HG03575 (cell line): Measurements from ENCODE around the gene AGAP1.

ENCODE experiments used
- ATAC-seq: cut with Tn5 transposase; IDR thresholded peaks from one replicate; pipeline ENCODE4 v1.9.1; 2021; ENCODE audit not compliant: unreplicated experiment, insufficient number of reproducible peaks, low FRiP score; ENCODE audit errors: extremely low read depth

AGAP1 gene

DNA sequence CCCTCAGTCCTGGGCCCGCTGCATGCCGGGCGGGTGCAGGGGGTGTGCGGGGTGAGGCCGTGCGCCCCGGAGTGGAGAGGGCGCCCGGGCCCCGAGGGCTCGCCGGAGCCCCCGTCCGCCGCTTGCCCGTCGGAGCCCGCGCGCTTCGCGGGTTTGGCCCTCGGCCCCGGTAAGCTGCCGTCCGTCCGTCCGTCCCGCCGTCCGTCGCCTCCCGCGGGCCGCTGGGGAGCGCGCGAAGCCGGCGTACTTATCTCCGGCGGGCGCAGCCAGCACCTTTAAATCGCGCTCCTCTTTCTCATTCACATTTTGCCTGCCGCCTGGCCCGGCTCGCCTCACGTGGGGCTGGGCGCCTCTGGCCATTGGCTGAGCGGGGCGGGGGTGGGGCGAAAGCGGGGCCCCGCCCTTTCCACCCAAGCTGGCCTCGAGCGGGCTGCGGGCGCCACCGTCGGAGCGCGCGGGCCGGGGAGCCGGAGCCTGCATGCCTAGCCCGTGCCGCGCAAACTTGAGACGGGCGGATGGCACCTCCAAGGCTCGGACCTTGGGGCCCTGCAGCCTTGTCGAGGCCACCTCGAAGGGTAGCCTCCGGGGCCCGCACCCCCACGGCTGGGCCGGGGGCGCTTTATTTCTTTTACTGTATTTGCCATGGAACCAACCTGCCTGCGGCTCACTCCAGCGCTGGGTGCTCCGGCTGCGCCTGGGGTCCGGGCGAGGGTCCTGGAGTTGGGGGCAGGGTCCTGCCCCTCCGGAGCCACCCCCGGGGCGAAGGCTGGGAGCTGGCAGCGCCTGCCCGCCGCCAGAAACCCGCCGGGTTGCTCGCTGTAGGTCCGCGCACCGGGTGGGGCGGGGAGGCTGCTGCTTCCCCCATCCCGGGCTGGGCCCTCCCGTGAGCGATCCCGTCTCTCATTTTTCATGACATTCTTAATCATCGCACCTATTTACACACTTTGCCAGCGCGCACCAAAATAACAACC lies 674.6 kb downstream of the AGAP1 start, which contains the start of gene GBX2:
GBX2 (minus strand) TSS at position 277 of the 971 bp plus-strand sequence. CDS start 415 bp downstream, outside the sequence.
- ATAC-seq: no peak

DNA sequence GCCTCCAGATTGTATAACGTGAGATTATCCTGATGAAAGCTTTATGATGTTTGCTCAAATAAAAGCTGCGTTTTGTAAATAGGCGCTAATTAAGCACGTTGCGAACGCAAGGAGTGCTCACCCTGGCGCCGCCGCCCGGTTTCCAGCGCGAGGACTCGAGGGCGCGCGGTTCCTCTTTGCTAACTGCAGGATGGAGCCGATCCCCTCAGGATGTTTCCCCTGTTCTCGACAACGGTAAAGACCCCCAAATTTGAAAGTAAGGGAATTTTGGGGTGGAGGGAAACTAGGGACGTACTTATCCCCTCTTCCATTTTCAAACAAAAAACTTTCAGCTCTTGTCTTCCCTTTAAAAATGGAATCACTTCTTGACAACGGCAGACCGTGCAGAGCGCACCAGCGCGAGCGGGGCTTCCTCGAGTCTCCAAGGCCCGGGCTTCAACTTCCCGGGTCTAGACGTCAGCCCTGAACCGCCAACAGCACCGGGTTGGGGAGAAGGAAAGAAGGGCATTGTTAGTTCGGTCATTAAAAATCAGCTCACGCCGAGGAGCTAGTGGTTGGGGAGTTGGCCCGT lies 675.4 kb downstream of the AGAP1 start:
- ATAC-seq: no peak

DNA sequence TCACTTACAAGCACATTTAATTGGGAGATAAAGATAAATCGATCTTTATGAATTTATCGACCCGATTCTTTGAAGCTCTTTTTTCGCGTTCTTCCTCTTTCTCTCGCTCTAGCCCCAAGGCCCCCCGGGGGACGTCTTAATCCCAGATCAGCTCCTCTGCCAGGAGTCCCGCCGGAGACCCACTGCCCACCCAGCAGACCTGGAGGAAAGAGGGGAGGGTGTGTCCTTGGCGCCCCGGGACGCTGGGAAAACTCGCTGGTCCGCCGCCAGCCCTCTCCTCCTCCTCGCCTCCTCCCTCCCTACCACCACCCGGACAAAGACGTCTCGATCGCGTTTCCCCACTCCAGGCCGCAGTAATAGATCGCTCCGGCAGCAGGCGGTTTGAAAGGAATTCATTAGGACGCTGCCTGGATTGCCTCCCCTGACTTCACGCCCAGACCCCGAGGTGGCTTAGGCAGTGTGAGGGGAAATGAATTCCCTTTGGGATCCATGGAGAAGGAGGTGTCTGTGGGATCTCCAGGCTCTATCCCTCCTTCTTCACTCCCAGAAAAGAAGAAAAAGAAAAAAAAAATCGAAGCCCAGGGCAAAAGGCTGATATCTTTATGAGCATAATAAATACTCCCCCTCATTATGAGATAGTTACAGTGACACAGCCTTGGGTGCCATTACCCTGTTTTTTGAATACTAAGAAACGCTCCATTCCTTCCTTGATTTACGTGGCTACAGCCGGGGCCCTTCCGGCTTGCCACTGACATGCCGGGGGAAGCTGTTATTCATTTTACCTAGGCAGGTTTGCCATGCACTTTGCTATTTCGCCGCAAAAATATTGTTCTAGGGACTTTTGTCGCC lies 676.1 kb downstream of the AGAP1 start:
- no peak for ATAC-seq

DNA sequence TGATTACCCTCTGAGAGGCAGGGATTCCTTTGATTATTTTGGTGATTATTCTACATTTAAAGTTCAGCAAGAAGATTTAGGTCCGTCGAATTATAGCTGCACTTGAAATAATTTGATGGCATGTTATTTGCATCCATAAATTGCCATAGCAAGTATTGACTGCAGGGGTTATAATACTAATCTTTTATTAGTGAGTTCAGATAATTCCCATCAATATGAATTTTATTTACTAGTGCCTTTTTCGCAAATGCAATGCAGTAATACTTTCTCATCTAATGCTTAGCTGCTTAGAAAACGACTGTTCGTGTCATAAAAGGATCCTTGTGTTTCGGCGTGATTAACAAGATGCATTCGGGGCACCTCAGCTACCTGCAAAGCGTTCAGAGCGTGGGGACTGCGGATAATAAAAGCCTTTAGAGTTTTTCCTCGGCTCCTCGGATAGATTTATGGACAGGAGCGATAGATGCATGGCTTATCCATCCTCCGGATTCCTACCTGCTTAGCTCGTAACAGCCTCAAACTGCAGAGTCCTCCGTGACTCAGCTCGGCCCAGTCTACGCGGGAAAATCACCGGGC lies 676.8 kb downstream of the AGAP1 start:
- no peak for ATAC-seq

DNA sequence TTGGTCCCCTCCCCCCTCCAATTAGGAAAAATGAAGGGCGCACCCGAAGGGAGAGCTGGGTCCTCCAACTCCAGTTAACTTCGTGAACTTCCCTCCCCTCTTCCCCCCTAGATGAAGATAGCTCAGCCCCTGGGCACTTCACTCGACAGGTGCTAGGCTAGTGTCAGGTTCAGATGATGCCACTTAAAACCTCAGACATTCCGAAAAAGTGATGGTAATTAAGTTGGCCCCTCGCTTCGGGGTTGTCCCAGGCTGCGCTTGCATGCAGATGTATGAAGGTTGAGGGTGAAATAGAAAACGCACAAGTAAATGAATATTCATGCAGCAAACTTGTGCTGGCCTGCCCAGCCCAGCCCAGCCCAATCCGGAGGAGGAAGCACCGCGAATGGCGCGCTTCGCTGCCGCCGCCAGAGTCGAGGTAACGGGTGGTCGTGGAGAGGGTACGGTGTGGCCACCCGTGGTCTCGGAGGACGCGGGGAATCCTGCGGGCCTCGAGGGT lies 677.4 kb downstream of the AGAP1 start:
- no peak for ATAC-seq

DNA sequence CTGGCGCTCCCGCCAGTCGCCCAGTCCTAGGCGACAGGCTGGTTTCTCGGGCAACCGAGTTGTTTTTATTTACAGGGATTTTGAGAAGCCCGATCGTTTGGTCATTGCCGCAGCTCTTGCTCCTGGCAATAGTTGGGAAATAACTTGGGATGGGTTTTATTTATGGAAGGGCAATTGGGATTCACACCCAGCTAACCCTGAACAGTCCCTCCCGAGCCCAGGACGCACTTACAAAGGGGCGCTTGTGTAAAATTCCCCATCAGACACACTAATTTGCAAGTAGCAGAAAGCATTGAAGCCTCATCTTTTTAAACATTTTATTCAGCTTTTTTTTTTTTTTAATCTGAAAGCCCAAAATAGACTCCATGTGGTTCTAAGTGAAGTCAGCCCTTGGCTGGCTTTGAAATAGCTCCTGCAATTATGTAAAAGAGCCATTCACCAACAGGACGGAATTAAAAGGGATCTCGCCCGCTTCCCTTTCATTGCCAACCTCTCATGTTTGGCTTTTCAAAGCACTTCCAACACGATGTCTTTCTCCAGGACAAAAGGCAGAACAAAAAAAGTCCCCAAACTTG lies 677.9 kb downstream of the AGAP1 start:
- ATAC-seq: no peak

DNA sequence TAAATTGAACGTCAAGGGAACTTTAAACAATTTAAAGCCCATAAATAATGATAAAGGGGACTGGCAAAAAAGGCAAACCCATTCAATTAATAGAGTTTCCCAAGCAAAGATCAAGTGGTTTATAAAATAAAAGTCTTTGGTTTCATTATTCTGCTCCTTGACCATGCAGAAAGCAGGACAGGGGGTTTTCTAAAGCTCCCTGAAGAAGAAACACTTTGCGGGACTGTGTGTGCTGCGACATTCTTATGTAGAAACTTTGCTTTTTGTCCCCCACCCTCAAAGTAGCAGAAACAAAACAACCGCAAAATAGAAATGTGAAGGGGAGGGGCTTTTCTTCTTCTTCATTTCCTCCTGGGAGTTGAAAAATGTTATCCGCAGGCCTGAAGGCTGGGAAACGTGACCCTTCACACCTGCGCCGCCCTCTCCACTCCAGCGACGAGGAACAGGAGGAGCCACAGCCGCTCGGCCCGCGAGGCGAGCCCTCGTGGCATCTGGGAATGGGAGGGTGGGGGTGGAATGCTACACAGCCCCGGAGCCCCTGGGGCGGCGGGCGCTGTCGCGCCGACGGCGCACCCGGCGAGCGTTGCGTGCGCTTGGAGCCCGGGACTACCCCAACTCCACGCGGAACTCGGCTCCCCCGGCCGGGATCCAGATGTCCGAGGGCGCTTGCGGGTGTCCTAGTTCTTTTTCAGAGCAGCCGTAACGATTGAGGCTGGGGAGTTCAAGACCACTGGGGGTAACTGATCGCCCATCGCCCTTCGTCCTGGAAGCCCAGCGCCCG lies 678.6 kb downstream of the AGAP1 start:
- no peak for ATAC-seq

DNA sequence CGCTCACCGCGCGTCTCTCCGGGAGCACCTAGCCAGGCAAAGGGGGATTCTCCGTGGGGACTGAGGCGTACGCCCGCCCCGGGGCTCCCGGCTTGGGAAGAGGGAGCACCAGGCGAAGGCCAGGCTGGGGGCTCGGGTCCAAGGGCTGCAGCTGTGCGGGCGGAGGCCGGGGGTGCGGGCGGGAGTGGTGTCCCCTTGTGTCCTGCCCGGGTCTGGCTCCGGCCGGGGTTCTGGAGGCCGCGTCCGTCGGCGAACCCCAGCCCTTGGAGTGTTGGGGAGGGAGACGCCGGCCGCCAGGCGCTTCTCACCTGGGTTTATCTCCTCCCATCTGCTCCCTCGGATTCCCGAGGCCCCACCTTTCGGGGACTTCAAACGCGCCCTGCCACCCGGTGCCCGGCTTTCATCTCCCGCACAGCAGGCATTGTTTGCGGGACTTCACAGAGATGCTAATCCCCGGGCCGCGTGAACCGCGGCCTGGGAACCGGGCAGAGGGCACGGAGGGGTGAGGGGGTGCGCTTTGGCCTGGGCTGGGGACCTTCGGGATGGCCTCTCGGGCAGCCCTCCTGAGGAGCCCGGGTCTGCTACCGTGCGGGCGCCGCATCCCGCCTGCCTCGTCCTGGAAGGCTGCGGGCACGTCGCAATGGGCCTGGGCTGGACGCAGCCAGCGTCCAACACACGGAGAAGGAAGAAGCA lies 679.3 kb downstream of the AGAP1 start:
- ATAC-seq: no peak

DNA sequence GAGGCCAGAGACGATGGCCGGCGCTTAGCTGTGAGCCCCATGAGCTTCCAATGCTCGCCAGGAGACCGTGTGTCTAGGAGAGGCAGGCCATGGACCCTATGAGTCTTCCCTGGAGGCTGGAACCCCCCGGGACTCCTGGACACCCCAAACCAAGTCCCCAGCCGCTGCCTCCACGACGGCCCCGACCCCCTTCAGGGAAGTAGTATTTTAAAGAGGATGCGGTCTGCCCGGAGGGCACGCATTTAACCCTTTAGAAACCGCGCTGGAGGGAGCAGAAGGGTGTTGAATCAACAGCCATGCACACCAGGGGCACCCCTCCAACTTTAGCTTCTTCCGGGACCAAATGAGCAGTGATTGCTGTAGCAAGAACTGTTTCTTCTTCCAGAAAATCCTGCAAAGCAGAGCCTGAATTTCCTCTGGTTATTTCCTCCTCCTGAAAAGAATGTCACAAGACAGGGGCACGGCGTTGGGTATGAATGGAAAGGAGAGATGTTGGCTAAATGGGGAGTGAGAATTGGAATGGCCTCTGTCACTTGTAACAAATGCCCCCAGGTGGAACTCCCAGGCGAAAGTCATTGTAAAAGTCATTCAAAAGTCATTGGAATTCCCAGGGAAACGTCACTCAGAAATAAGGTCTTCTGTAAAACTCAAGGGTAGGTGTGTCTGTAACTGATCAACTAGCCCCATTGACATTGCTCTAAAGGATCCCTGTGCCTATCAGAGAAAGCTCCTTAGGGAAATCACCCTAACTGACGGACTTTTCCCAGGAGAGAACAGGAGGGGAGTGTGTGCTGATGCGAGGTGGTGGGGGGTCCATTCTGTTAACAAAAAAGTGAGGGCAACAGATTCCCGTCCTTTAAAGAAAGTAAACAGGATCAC lies 680.1 kb downstream of the AGAP1 start:
- ATAC-seq: no peak

DNA sequence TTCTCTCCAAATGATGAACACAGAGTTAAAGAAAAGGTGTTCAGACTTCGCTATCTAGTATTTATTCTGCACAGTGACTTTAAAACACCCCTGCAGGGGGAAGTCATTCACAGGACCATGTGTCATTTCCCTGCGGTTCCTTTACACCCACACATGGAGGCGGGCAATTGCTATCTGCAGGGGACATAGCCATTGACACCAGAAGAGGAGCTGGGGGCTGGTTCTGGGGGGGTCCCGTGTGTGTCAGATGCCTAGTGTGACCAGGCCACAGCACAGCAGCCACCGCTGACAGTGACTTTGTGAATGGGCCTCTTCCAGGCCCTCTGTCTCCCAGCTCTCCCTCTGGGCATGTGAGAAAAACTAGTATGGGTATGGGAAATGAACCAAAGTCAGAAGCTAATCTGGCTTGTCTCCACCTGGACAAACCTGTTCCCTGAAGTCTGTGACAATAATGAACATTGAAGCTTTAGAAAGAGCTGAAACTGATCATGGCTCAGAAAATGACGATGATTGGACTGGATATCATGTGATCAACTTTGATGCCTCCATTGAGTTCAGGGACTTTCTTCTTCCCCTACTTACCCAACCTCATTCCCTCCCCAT lies 681.8 kb downstream of the AGAP1 start:
- no peak for ATAC-seq

DNA sequence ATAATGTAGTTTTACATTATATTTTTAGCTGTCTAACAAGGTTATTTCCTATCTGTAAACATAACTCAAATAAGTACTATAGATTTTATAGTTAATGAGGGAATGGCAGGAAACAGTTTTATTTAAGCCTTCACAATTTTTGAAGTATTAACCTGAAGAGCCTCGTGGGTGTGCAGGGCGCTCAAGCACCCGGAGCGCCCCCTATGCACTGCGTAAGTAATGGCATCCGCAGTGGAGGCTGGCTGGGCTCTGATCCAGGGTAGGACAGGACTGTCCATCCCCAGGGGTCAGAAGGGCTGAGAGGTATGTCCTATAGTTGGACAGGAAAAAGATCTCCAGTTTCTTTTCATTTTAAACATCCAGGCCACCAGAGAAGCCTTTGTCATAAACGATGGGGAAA lies 682.6 kb downstream of the AGAP1 start:
- no peak for ATAC-seq

DNA sequence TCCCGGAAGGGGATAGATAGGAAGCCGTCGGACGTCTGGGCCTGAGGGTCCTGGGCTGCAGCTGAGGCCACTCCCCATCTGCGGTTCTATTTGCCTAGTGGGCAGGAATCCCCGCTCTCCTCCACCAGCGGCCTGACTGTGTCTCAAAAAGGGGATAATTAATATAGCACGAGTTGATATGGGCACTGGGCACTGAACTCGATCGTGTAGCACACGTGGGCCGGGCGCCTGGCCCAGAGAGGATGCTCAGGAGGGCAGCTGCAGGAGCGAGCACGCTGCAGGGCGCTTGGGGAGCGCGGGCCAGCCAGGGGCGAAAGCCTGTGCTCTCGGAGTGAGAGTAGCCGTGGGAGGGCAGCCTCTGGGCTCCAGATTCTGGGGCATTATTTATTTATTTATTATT lies 683.1 kb downstream of the AGAP1 start:
- no peak for ATAC-seq

DNA sequence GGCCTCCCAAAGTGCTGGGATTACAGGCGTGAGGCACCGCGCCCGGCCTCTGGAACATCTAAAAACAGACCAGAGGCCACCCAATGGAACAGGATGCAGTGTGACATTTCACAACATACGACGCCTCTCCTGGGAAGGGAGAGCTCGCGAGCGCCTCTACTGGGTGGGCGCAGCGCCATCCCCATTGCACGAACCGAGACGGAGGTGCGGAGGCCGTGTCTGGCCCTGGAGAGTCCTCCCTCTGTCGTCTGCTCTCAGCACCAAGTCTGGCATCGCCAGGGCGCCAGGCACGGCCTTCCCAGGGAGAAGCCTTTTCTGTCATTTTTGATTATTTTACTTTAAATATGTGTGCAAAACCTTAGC lies 683.7 kb downstream of the AGAP1 start:
- no peak for ATAC-seq

DNA sequence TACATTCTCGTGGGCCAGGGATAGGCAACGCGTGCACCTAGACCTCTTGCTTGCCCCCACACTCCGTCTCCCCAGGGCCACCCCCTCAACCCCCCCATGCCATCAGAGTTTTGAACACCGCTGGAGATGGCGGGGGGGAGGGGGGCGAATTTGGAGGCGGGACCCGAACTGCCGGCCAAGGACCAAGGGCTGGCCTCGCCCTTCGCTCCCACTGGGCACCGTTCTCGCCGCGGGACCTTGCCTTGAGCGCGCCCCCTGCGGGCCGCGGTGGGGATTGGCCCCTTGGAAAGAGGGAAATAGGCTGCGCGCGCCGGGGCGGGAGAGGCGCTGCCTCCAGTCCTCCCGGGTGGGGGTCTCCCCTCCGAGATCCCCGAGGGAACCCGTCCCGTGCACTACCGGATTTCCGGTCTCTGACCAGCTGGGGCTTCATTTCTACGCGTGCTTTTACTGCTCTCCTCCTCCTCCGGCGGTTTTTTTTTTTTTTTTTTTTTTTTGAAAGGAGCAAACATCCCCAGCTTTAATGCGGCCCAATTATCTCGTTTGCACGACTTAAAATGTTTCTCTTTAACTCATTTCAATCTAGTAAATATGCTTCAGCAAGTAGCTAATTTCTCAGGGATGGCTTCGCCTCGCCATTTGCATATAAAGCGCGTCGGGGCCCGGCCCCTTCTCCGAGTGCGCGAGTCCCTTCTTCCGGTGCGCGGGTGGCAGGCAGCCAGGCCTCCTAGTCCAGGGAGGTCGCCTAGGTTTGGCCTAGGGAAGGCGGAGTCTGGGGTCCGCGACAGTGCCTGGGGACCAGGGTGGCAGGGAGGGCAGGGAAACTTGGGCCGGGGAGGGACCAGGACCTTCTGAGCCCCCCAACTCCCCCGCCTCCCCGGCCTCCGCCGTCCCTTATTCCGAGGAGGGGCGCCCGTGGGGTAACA lies 684.4 kb downstream of the AGAP1 start:
- no peak for ATAC-seq

DNA sequence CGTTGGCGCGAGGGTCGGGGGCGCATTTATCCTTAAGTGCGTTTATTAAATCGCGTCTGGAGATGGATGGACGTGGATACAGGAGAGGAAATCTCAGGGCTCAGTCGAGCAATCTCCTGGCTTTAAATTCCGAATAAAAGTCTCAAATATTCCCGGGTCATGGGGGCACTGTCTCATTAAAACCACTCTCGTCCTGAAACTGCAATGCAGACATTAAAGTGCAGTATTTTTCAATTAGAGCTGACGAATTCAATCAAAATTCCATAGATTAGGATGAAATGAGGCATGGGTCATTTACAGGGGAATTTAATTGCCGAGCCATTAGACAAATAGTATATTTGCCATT lies 685.0 kb downstream of the AGAP1 start:
- no peak for ATAC-seq
